A673 (cell line): ENCODE data around the gene TSHZ2. TPM values are rescaled to one million over a fixed set of nuclear protein-coding genes. Genes with fewer than 3 reads are reported as not detected.

ENCODE experiments used
- BruUV-seq: library from RNA; stranded (reverse); fragments of 400-500 nt; replicated peaks from 2 replicates; lab custom pipeline; 2021; lab: Mats Ljungman, UMichigan
- CTCF ChIA-PET: fragments of 300-600 bp; sonication (Branson Sonifier 250); formaldehyde crosslinking; loops from one replicate; lab custom pipeline; 2022; ENCODE audit warnings: antibody characterized with exemption; lab: Charles Lee
- POLR2A ChIA-PET: fragments of 300-600 bp; sonication (Branson Sonifier 250); formaldehyde crosslinking; loops from one replicate; lab custom pipeline; 2022; ENCODE audit warnings: antibody characterized with exemption; ENCODE audit not compliant: low non-redundant PET; lab: Charles Lee
- DNase-seq: peaks from one replicate; pipeline ENCODE4 v3.0.0-alpha.2; 2015; ENCODE audit warnings: low spot score
- H3K27ac ChIP-seq: fragments of 200-600 bp; sonication (generic); 2 replicates; pipeline ENCODE4 v1.5.1; 2016; ENCODE audit warnings: mixed run types, low read depth, mild to moderate bottlenecking, mixed read lengths, antibody characterized with exemption, low read length; ENCODE audit not compliant: poor library complexity, severe bottlenecking
- H3K27me3 ChIP-seq: fragments of 200-600 bp; sonication (generic); replicated peaks from 2 replicates; pipeline ENCODE4 v1.6.1; 2017; ENCODE audit warnings: mixed run types, low read depth, mild to moderate bottlenecking, mixed read lengths, antibody characterized with exemption, low read length; ENCODE audit not compliant: insufficient read depth, poor library complexity
- H3K36me3 ChIP-seq: fragments of 200-600 bp; sonication (generic); 2 replicates; pipeline ENCODE4 v1.6.1; 2016; ENCODE audit warnings: mixed run types, mild to moderate bottlenecking, mixed read lengths, antibody characterized with exemption, low read length; ENCODE audit not compliant: insufficient read depth, poor library complexity, severe bottlenecking
- H3K4me1 ChIP-seq: fragments of 200-600 bp; sonication (generic); 2 replicates; pipeline ENCODE4 v1.6.1; 2017; ENCODE audit warnings: mixed run types, mild to moderate bottlenecking, mixed read lengths, antibody characterized with exemption, low read length; ENCODE audit not compliant: insufficient read depth, poor library complexity, severe bottlenecking
- H3K4me3 ChIP-seq: fragments of 200-600 bp; sonication (generic); 2 replicates; pipeline ENCODE4 v1.5.1; 2016; ENCODE audit warnings: low read depth, mixed run types, mild to moderate bottlenecking, mixed read lengths, low read length; ENCODE audit not compliant: poor library complexity, severe bottlenecking
- H3K9me3 ChIP-seq: fragments of 200-600 bp; sonication (generic); 2 replicates; pipeline ENCODE4 v1.6.1; 2016; ENCODE audit warnings: mixed run types, low read depth, mild to moderate bottlenecking, mixed read lengths, antibody characterized with exemption, low read length; ENCODE audit not compliant: poor library complexity, severe bottlenecking
- EZH2 ChIP-seq: fragments of 200-600 bp; sonication (generic); IDR thresholded peaks from 2 replicates; pipeline ENCODE4 v1.6.1; 2017; ENCODE audit warnings: borderline replicate concordance, low read depth, mild to moderate bottlenecking, mixed read lengths, antibody characterized with exemption, low read length; ENCODE audit not compliant: poor library complexity, severe bottlenecking
- intact Hi-C: fragments of 100-400 bp; cut with micrococcal nuclease; formaldehyde crosslinking; loops from one replicate; pipeline ENCODE4 v1.10.0; 2022; ENCODE audit not compliant: unreplicated experiment
- total RNA-seq: library from RNA; stranded (reverse); gene quantifications from 2 replicates; pipeline ENCODE4 v1.2.3, GENCODE V29; 2021
- TF ChIP-seq, protein P1 (sequence below): fragments of 300-800, 200-600 bp; sonication (generic); conservative IDR thresholded peaks from 2 replicates; pipeline ENCODE4 v1.5.1; 2017; ENCODE audit warnings: low read depth, mild to moderate bottlenecking, antibody characterized with exemption, low read length, moderate library complexity, mixed read lengths

The TSHZ2 gene
- total RNA-seq, 1 experiment from 2014 or later, result 4.1 TPM

DNA sequence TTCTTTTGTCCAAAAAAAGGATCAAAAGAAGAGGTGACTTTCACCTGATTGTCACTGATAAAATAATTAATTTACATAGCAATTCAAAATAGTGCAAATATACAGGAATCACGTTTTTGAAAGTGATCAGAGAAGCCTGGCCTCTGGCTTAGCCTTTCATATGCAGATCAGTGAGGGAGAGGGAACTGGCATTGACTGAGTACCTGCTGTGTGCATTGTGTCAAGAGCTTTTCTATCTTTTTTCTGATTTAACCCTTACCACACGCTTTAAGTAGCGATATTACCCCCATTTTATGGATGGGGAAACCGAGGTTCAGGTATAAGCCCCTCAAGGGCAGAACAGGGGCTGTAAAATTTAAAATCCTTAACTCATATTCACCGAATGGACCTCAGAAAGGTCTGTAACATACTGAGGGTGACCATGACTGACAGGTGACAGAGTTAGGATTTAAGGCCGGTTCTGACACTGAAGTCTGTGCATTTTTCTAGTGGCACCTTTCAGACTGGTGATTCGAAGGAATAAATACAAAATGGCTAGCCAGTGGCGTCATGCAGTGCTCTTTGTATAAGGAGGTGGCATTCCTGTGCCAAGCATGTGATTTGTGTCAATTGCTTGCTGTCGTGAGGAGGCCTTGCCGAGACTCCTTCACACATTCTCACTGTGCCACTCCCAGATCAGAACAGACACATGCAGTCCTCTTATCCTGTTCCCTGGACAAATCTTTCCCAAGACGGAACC lies 310.2 kb downstream of the TSHZ2 start:
- Histone ChIP-seq H3K27ac (no peak overlapping the region), H3K27me3 (no peaks in the 10 kb centered on the region), H3K4me1 (no peaks in the 10 kb centered on the region), H3K4me3 (no peak overlapping the region), H3K36me3 (no peaks in the 10 kb centered on the region), H3K9me3 (no peaks in the 10 kb centered on the region)
- intact Hi-C loops, result no loop called here
- TF ChIP-seq, protein P1, sequence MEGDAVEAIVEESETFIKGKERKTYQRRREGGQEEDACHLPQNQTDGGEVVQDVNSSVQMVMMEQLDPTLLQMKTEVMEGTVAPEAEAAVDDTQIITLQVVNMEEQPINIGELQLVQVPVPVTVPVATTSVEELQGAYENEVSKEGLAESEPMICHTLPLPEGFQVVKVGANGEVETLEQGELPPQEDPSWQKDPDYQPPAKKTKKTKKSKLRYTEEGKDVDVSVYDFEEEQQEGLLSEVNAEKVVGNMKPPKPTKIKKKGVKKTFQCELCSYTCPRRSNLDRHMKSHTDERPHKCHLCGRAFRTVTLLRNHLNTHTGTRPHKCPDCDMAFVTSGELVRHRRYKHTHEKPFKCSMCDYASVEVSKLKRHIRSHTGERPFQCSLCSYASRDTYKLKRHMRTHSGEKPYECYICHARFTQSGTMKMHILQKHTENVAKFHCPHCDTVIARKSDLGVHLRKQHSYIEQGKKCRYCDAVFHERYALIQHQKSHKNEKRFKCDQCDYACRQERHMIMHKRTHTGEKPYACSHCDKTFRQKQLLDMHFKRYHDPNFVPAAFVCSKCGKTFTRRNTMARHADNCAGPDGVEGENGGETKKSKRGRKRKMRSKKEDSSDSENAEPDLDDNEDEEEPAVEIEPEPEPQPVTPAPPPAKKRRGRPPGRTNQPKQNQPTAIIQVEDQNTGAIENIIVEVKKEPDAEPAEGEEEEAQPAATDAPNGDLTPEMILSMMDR, result no peak
- TF ChIP-seq EZH2, result no peak
- CTCF ChIA-PET, result no interaction called here
- no peak for DNase-seq
- BruUV-seq, result no TSS peak
- POLR2A ChIA-PET, result no interaction called here

- no peak for DNase-seq
- POLR2A ChIA-PET, result no interaction called here
- Histone ChIP-seq H3K9me3 (no peaks in the 10 kb centered on the region), H3K27me3 (no peaks in the 10 kb centered on the region), H3K4me3 (no peak overlapping the region), H3K36me3 (no peaks in the 10 kb centered on the region), H3K4me1 (no peaks in the 10 kb centered on the region), H3K27ac (no peak overlapping the region)
- BruUV-seq, result no TSS peak
- CTCF ChIA-PET, result no interaction called here
- no peak for TF ChIP-seq EZH2
- intact Hi-C loops, result no loop called here
These were observed 310.9 kb downstream of the TSHZ2 start for GRCh38 chr20:53283011-53283410.

GRCh38 chr20:53283597-53283996 lies 311.4 kb downstream of the TSHZ2 start:
- H3K4me3 ChIP-seq, result no peak overlapping the region
- no peaks in the 10 kb centered on the region for H3K36me3 ChIP-seq
- no peaks in the 10 kb centered on the region for H3K27me3 ChIP-seq
- H3K9me3 ChIP-seq, result no peaks in the 10 kb centered on the region
- no peak for DNase-seq
- ChIA-PET POLR2A (no interaction called here), CTCF (no interaction called here)
- intact Hi-C loops, result no loop called here
- no peak for TF ChIP-seq EZH2
- TF ChIP-seq, protein P1, result no peak
- H3K27ac ChIP-seq, result no peak overlapping the region
- BruUV-seq, result no TSS peak
- no peaks in the 10 kb centered on the region for H3K4me1 ChIP-seq

GRCh38 chr20:53284256-53284655 lies 312.1 kb downstream of the TSHZ2 start:
- Histone ChIP-seq H3K9me3 (no peaks in the 10 kb centered on the region), H3K27me3 (no peaks in the 10 kb centered on the region), H3K27ac (no peak overlapping the region), H3K4me3 (no peak overlapping the region), H3K4me1 (no peaks in the 10 kb centered on the region), H3K36me3 (no peaks in the 10 kb centered on the region)
- BruUV-seq, result no TSS peak
- no peak for DNase-seq
- intact Hi-C loops, result no loop called here
- POLR2A ChIA-PET, result no interaction called here
- TF ChIP-seq, protein P1, result no peak
- TF ChIP-seq EZH2, result no peak
- CTCF ChIA-PET, result no interaction called here
